ENCODE data around the gene SIRT2.

SIRT2 gene

GRCh38 chr19:38870612-38871011, 28.8 kb downstream of the SIRT2 start:
- no peak for TF ChIP-seq GATA3 (IDR thresholded peaks at IDR 0.05; ENCODE audit: low read depth, low read length)
- TF ChIP-seq GATA2 (IDR thresholded peaks at IDR 0.05; ENCODE audit: low read depth, low read length): no peak

- TF ChIP-seq GATA2 (IDR thresholded peaks at IDR 0.05; ENCODE audit: low read depth, low read length) (no peak), GATA3 (IDR thresholded peaks at IDR 0.05; ENCODE audit: low read depth, low read length) (no peak)
Measured at GRCh38 chr19:38869836-38870607, 29.4 kb downstream of the SIRT2 start.

GRCh38 chr19:38869160-38869835, 30.1 kb downstream of the SIRT2 start:
- no peak for TF ChIP-seq GATA2 (IDR thresholded peaks at IDR 0.05; ENCODE audit: low read depth, low read length)

- TF ChIP-seq GATA3 (IDR thresholded peaks at IDR 0.05; ENCODE audit: low read depth, low read length) (no peak), GATA2 (IDR thresholded peaks at IDR 0.05; ENCODE audit: low read depth, low read length) (no peak)
Measured at GRCh38 chr19:38868551-38868950, 30.9 kb downstream of the SIRT2 start.

GRCh38 chr19:38867171-38867780, 32.1 kb downstream of the SIRT2 start:
- TF ChIP-seq GATA3 (IDR thresholded peaks at IDR 0.05; ENCODE audit: low read depth, low read length): no peak

GRCh38 chr19:38862321-38863059, 36.9 kb downstream of the SIRT2 start:
- TF ChIP-seq GATA2 (IDR thresholded peaks at IDR 0.05; ENCODE audit: low read depth, low read length) (peak; percentile 100), GATA3 (IDR thresholded peaks at IDR 0.05; ENCODE audit: low read depth, low read length) (peak; percentile 96)

GRCh38 chr19:38861368-38861767, 38.0 kb downstream of the SIRT2 start:
- no peak for TF ChIP-seq GATA3 (IDR thresholded peaks at IDR 0.05; ENCODE audit: low read depth, low read length)
- no peak for TF ChIP-seq GATA2 (IDR thresholded peaks at IDR 0.05; ENCODE audit: low read depth, low read length)

GRCh38 chr19:38856813-38857212, 42.6 kb downstream of the SIRT2 start:
- no peak for TF ChIP-seq GATA3 (IDR thresholded peaks at IDR 0.05; ENCODE audit: low read depth, low read length)
- TF ChIP-seq GATA2 (IDR thresholded peaks at IDR 0.05; ENCODE audit: low read depth, low read length): no peak

- TF ChIP-seq GATA3 (IDR thresholded peaks at IDR 0.05; ENCODE audit: low read depth, low read length) (no peak), GATA2 (IDR thresholded peaks at IDR 0.05; ENCODE audit: low read depth, low read length) (no peak)
Measured at GRCh38 chr19:38853214-38853613, 46.2 kb downstream of the SIRT2 start.

GRCh38 chr19:38852231-38853044, 47.0 kb downstream of the SIRT2 start:
- no peak for TF ChIP-seq GATA2 (IDR thresholded peaks at IDR 0.05; ENCODE audit: low read depth, low read length)
- no peak for TF ChIP-seq GATA3 (IDR thresholded peaks at IDR 0.05; ENCODE audit: low read depth, low read length)

- TF ChIP-seq GATA3 (IDR thresholded peaks at IDR 0.05; ENCODE audit: low read depth, low read length): no peak
- no peak for TF ChIP-seq GATA2 (IDR thresholded peaks at IDR 0.05; ENCODE audit: low read depth, low read length)
Measured at GRCh38 chr19:38851622-38852230, 47.7 kb downstream of the SIRT2 start.

GRCh38 chr19:38850976-38851621, 48.3 kb downstream of the SIRT2 start:
- no peak for TF ChIP-seq GATA2 (IDR thresholded peaks at IDR 0.05; ENCODE audit: low read depth, low read length)
- TF ChIP-seq GATA3 (IDR thresholded peaks at IDR 0.05; ENCODE audit: low read depth, low read length): no peak
